Hepatocyte (in vitro differentiated cells): ENCODE data around the gene FAU. TPM values are rescaled to one million over a fixed set of nuclear protein-coding genes. Genes with fewer than 3 reads are reported as not detected.

Source experiments
- DNase-seq: peaks from one replicate; pipeline ENCODE4 v3.0.0-alpha.2; 2016; ENCODE audit warnings: low spot score
- H2AFZ ChIP-seq: fragments of 200-600 bp; sonication (generic); 2 replicates; pipeline ENCODE4 v1.6.0; 2016; ENCODE audit warnings: antibody characterized with exemption, mild to moderate bottlenecking
- H3K27ac ChIP-seq: fragments of 200-600 bp; sonication (generic); 2 replicates; pipeline ENCODE4 v1.5.1; 2016; ENCODE audit warnings: mild to moderate bottlenecking
- H3K27me3 ChIP-seq: fragments of 200-600 bp; sonication (generic); 2 replicates; pipeline ENCODE4 v1.6.1; 2016
- H3K36me3 ChIP-seq: fragments of 200-600 bp; sonication (generic); replicated peaks from 2 replicates; pipeline ENCODE4 v1.5.1; 2016; ENCODE audit warnings: low read depth; ENCODE audit not compliant: insufficient read depth
- H3K4me1 ChIP-seq: fragments of 200-600 bp; sonication (generic); 2 replicates; pipeline ENCODE4 v1.5.1; 2016; ENCODE audit warnings: mild to moderate bottlenecking, moderate library complexity; ENCODE audit not compliant: insufficient read depth
- H3K4me2 ChIP-seq: fragments of 200-600 bp; sonication (generic); 2 replicates; pipeline ENCODE4 v1.6.0; 2016
- H3K4me3 ChIP-seq: fragments of 200-600 bp; sonication (generic); 2 replicates; pipeline ENCODE4 v1.5.1; 2016; ENCODE audit warnings: mild to moderate bottlenecking
- H3K79me2 ChIP-seq: fragments of 200-600 bp; sonication (generic); 2 replicates; pipeline ENCODE4 v1.6.0; 2017; ENCODE audit warnings: mild to moderate bottlenecking
- H3K9me2 ChIP-seq: fragments of 200-600 bp; sonication (generic); replicated peaks from 2 replicates; pipeline ENCODE4 v1.6.0; 2017; ENCODE audit warnings: mild to moderate bottlenecking; ENCODE audit not compliant: insufficient read depth
- H3K9me3 ChIP-seq: fragments of 200-600 bp; sonication (generic); 2 replicates; pipeline ENCODE4 v1.5.1; 2016; ENCODE audit warnings: low read depth, mild to moderate bottlenecking
- H4K20me1 ChIP-seq: fragments of 200-600 bp; sonication (generic); 2 replicates; pipeline ENCODE4 v1.6.0; 2016; ENCODE audit warnings: mild to moderate bottlenecking; ENCODE audit not compliant: insufficient read depth, poor library complexity, severe bottlenecking
- CTCF ChIP-seq: fragments of 200-600 bp; sonication (generic); IDR thresholded peaks from 2 replicates; pipeline ENCODE4 v1.5.1; 2016; ENCODE audit warnings: antibody characterized with exemption, mild to moderate bottlenecking; ENCODE audit not compliant: poor library complexity
- EZH2 ChIP-seq: fragments of 200-600 bp; sonication (generic); IDR thresholded peaks from 2 replicates; pipeline ENCODE4 v1.6.1; 2016; ENCODE audit warnings: antibody characterized with exemption, mild to moderate bottlenecking, borderline replicate concordance
- EZH2phosphoT487 ChIP-seq: fragments of 200-600 bp; sonication (generic); IDR thresholded peaks from one replicate; pipeline ENCODE4 v1.6.1; 2018; ENCODE audit warnings: antibody characterized with exemption, mild to moderate bottlenecking, low read depth, moderate library complexity; ENCODE audit not compliant: unreplicated experiment, severe bottlenecking
- WGBS: methylation state at CpG from one replicate; pipeline ENCODE4 v1.1.6; 2016; ENCODE audit warnings: low lambda C conversion rate; ENCODE audit errors: missing lambda C conversion rate; 5-methylcytosine and 5-hydroxymethylcytosine counted together
- polyA plus RNA-seq: library from polyadenylated mRNA; unstranded; fragments of >200 nt; fragmentation: Nextera tagmentation; extraction: Ambion mirVana; gene quantifications from 2 replicates; pipeline ENCODE4 v1.2.1, GENCODE V29; 2016
- total RNA-seq: library from RNA; depleted of rRNA; stranded (reverse); fragments of >200 nt; gene quantifications from 2 replicates; pipeline ENCODE4 v1.2.3, GENCODE V29; 2014

Gene FAU
- total and polyA plus RNA-seq, 2 experiments from 2014 or later, result 211 to 434 TPM

- Histone ChIP-seq H3K9me3 (no peaks in the 10 kb centered on the region), H4K20me1 (no peaks in the 10 kb centered on the region), H2AFZ (no peak overlapping the region), H3K4me1 (peaks cover 27% of the 10 kb centered on the region), H3K36me3 (no peaks in the 10 kb centered on the region), H3K4me2 (no peak overlapping the region), H3K79me2 (peaks cover 48% of the 10 kb centered on the region), H3K27ac (no peak overlapping the region), H3K9me2 (no peaks in the 10 kb centered on the region), H3K4me3 (no peak overlapping the region), H3K27me3 (no peaks in the 10 kb centered on the region)
- TF ChIP-seq EZH2 (no peak), EZH2phosphoT487 (no peak), CTCF (no peak)
- WGBS, result 93% methylated on average over 11 of the region's 11 CpGs
- no peak for DNase-seq
These were observed 7.3 kb downstream of the FAU start for GRCh38 chr11:65114538-65115171.

GRCh38 chr11:65113839-65114238 lies 8.1 kb downstream of the FAU start:
- Histone ChIP-seq H3K79me2 (peaks cover 43% of the 10 kb centered on the region), H3K4me3 (no peak overlapping the region), H2AFZ (no peak overlapping the region), H3K36me3 (no peaks in the 10 kb centered on the region), H3K27me3 (no peaks in the 10 kb centered on the region), H3K9me2 (no peaks in the 10 kb centered on the region), H3K4me1 (peaks cover 27% of the 10 kb centered on the region), H3K9me3 (no peaks in the 10 kb centered on the region), H3K27ac (no peak overlapping the region), H4K20me1 (no peaks in the 10 kb centered on the region), H3K4me2 (peak overlapping the region; percentile 99)
- 90% methylated on average over 6 of the region's 6 CpGs for WGBS
- TF ChIP-seq CTCF, result no peak
- TF ChIP-seq EZH2, result no peak
- TF ChIP-seq EZH2phosphoT487, result no peak
- no peak for DNase-seq

GRCh38 chr11:65113361-65113756 lies 8.6 kb downstream of the FAU start:
- no peak for DNase-seq
- H2AFZ ChIP-seq, result peak overlapping the region; percentile 43
- no peaks in the 10 kb centered on the region for H4K20me1 ChIP-seq
- no peaks in the 10 kb centered on the region for H3K9me2 ChIP-seq
- H3K36me3 ChIP-seq, result no peaks in the 10 kb centered on the region
- H3K27me3 ChIP-seq, result no peaks in the 10 kb centered on the region
- no peaks in the 10 kb centered on the region for H3K9me3 ChIP-seq
- peak overlapping the region; percentile 57 for H3K27ac ChIP-seq
- 26% methylated on average over 13 of the region's 14 CpGs for WGBS
- H3K4me2 ChIP-seq, result peak overlapping the region; percentile 99
- peaks cover 41% of the 10 kb centered on the region for H3K79me2 ChIP-seq
- peak overlapping the region; percentile 75 for H3K4me3 ChIP-seq
- TF ChIP-seq EZH2, result no peak
- no peak for TF ChIP-seq EZH2phosphoT487
- no peak for TF ChIP-seq CTCF
- peaks cover 27% of the 10 kb centered on the region for H3K4me1 ChIP-seq
